HG03432 (cell line): ENCODE measurements around the gene SRA1.
"Not testable (repeated sequence)": the region's sequence is repeated elsewhere in the genome, so short reads cannot be mapped to it uniquely, and the experiment has no call there.

ENCODE experiments used
- ATAC-seq: cut with Tn5 transposase; IDR thresholded peaks from one replicate; pipeline ENCODE4 v1.9.1; 2021; ENCODE audit warnings: mild to moderate bottlenecking, moderate library complexity; ENCODE audit not compliant: unreplicated experiment

Gene SRA1

DNA sequence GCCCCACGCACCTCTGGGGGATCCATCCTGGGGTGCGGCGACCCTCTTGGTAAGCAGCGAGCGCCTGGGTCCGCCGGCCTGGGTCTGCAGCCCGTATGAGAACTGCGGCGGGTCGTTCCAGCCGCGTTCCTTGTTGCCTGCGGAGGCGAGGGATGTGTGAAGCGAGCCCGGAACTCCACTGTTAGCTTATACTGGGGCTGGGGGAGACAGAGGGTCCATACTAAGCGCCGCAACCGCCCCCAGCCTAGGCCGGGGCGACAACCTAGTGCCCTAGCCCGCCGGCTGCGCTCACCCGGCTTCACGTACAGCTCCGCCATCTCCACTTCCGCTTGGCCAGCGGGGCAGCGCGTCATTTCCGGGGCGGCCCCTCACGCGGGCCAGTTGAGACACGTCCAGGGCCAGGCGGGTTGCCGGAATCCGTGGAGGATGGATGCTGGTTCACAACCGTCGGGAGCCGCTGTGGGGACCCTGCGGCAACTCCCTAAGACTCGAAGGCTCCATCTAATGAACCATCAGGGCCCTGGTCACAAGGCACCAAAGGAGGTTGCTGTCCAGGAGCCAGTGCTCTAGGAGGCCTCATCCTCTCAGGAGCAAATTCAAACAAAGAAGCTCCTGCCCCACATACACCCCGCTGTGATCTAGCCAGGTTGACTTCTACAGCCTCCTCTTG lies at the start of gene SRA1:
SRA1 (minus strand) TSS at position 338 of the 670 bp plus-strand sequence; CDS start at position 317, 21 bp downstream.
- ATAC-seq = peak; percentile 96

DNA sequence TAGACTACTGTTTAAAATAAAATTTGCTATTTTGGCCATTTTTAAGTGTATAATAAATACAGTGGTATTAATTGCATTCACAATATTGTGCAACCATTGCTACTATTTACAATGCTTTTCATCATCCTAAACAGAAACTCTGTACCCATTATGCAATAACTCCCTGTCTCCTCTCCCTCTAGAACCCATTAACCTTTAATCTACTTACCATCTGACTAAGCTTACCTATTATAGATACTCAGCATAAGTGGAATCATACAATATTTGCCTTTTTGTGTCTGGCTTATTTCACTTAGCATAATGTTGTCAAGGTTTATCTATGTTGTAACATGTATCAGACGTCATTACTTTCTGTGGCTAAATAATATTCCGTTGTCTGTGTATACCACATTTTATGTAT lies 49.8 kb upstream of the SRA1 start:
- ATAC-seq = no peak

DNA sequence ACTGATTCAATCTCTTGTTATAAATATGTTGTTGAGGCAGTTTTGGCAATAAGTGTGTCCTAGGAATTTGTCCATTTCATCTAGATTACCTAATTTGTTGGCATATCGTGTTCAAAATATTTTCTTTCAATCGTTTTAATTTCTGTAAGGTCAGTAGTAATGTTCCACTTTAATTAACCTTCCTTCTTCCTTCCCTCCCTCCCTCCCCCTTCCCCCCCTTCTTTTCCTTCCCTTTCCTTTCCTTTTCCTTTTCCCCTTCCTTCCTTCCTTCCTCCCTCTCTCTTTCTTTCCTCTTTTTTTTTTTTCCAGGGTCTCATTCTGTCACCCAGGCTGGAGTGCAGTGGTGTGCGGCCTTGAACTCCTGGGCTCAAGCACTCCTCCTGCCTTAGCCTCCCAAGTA lies 48.6 kb upstream of the SRA1 start:
- no peak for ATAC-seq

DNA sequence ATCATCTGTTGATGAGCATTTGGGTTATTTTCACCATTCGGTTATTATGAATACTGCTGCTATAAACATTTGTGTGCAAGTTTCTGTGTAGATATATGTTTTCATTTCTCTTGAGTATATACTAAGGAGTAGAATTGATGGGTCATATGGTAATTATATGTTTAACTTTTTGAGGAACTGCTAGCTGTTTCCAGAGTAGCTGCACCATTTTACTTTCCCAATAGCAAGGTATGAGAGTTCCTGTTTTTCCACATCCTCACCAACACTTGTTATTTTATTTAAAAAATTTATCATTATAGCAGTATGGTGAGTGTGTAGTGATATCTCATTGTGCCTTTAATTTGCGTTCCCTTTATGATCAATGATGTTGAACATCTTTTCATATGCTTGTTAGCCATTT lies 46.5 kb upstream of the SRA1 start:
- ATAC-seq = no peak

DNA sequence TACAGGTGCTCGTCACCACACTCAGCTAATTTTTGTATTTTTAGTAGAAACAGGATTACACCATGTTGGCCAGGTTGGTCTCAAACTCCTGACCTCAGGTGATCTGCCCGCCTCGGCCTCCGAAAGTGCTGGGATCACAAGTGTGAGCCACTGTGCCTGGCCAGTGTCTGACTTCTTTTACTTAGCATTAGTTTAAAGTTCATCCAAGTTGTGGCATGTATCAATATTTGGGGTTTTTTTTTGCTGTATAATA lies 46.1 kb upstream of the SRA1 start:
- ATAC-seq = not testable (repeated sequence)

DNA sequence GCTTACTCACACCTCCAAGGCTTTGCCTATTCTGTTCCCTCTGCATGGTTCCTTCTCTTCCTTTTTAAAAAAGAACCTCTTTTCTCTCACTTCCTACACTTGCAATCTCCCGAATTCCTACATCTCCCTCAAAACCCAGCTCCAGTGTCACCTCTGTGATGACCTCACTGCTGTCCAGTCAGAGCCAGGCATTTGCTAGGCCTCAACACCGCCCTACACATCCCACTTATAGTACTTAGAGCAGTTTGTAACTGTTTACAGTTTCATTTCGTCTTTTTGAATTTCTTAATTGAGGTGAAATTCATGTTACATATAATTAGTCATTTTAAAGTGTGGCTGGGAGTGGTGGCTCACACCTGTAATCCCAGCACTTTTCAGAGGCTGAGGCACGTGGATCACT lies 44.9 kb upstream of the SRA1 start:
- ATAC-seq = no peak

DNA sequence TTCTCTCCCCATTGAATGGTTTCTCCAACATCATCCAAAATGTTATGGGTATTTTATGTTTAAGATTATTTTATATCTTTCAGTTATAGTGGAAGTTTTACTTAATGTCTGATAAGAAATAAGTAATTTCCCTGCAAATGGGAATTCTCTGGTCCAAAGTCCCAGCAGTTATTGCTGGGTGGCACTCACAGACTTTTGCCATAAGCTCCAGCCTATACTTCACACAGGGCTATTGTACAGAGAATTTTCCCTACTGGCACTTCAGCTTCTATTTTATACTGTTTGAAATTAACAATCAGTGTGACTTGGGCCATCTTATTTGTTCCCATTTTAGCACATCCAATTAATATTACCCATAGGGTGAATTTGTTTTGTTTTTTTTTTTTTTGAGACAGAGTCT lies 42.8 kb upstream of the SRA1 start:
- ATAC-seq = no peak

DNA sequence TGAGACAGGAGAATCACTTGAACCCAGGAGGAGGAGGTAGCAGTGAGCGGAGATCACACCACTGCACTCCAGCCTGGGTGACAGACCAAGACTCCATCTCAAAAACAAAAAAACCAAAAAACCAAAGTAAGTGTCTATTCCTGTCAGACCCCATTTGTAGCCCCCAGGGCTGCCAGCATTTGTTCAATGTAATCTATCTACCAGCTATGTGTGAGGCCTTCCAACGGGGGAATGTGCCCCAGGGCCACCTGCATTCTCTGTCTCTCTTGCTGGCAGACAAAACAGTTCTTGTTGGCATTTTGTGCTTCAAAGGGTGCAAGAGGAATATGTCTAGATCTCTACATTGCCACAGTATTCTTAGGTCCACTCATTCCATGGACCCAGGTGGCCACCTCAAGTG lies 41.6 kb upstream of the SRA1 start:
- no peak for ATAC-seq

DNA sequence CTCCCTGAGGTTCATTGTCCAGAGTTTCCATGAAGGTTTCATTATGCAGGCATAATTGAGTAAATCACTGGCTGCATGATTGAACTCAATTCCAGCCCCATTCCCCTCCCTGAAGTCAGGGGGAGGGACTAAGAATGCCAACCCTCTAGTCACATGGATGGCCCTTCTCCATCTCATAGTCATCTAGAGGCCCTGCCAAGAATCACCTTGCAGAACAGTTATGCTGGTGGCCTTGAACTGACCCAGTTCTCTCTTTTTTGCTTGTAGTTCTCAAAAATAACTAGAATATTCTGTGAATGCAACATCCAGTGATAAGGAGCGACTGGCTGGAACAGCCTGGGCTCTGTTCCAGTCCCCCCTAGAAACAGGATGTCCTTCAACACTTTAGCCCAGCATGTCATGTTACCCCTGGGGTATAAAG lies 39.1 kb upstream of the SRA1 start:
- ATAC-seq = no peak

DNA sequence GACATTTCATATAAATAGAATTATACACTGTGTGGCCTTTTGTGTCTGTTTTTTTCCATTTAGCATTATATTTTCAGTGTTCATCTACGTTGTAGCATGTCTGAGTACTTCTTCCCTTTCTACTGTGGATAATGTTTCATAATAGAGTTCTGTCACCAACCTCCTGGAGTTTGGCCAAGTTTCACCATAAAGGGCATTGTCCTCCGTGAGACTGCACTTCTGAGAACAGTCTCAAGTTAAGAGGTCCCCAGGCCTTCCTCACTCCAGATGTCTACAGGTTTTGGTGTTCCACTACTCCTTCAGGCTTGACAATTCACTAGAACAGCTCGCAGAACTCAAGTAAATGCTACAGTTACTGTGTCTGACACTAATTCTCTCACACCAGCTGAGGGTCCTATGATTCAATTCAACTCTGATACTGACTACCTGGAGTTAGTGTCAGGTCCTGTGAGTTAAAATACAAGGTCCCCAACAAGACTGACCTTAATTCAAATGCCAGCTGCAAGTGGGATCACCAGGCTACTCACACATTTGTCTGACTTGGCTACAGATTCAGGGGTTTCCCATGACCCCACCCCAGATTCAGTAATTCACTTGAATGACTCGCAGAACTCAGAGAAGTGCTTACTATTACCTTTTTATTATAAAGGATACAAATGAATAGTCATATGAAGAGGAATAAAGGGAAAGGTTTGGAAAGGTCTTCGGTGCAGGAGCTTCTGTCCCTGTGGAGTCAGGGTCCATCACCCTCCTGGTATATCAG lies 38.4 kb upstream of the SRA1 start:
- no peak for ATAC-seq

DNA sequence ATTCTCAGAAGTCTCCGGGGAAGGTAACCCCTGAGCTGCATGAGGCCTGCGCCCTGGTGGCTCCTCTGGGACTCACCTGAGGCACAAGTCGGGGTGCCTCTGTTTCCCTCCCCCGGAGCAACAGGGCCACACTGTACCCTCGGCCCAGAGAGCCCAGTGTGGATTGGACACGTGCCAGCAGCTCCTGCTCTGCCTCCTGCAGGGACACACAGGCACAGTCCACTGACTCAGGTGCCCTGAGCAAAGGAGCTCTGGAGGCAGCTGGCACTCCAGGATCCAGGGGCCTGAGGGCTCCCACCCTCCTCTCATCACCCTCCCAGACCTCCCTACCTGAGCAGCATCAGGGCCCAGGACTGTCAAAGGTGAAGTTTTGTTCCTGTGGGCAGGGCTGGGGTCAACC lies 36.9 kb upstream of the SRA1 start:
- no peak for ATAC-seq

DNA sequence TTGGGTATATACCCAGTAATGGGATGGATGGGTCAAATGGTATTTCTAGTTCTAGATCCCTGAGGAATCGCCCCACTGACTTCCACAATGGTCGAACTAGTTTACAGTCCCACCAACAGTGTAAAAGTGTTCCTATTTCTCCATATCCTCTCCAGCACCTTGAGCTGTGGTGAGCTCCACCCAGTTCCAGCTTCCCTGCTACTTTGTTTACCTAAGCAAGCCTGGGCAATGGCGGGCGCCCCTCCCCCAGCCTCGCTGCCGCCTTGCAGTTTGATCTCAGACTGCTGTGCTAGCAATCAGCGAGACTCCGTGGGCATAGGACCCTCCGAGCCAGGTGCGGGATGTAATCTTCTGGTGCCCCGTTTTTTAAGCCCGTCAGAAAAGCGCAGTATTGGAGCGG lies 35.8 kb upstream of the SRA1 start:
- not testable (repeated sequence) for ATAC-seq

DNA sequence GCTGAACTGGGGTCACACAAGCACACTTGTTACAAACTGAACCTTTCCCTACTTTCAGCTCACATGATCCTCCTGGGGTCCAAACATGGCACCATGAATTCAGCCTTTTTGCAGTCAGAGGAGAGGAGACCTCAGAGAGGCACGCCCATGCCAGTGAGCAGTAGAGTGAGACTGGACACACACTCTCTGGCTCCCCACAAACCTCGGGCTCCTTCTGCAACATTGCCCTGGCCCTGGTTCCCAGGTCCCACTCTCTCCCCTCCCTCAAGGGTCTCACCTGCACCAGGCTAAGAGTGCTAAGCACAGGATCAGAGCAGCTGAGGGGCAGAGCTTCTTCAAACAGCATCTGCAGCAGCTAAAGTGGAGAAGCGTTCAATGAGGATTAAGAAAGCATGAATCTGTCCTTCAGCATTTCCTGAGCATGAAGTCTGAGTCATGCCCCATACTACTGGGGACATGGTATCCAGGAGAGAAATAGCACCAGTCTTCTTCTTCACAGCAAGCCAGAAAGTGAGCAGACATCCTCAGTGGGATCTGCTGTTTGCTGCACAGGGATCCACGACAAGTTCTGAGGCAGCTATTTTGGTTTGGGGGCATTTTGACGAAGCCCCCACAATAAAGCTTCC lies 34.6 kb upstream of the SRA1 start:
- ATAC-seq = no peak

DNA sequence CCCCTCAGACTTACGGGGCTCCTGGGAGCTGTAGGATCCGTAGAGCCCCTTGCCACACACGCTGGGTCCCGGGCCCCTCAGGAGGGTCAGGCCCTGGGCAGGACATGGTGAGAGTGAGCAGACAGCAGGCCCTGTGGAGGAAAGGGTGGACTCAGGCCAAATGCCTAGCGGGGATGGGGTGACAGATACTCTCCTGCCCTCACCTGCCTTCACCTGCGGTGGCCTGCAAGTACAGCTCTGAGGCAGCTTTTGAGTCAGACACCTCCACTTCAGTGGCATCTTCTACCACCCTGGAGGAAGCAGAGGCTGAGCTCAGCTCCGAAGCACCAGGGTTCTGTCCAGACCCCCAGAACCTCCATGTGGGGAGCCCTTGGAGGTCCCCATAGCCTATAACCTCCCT lies 33.6 kb upstream of the SRA1 start:
- no peak for ATAC-seq

DNA sequence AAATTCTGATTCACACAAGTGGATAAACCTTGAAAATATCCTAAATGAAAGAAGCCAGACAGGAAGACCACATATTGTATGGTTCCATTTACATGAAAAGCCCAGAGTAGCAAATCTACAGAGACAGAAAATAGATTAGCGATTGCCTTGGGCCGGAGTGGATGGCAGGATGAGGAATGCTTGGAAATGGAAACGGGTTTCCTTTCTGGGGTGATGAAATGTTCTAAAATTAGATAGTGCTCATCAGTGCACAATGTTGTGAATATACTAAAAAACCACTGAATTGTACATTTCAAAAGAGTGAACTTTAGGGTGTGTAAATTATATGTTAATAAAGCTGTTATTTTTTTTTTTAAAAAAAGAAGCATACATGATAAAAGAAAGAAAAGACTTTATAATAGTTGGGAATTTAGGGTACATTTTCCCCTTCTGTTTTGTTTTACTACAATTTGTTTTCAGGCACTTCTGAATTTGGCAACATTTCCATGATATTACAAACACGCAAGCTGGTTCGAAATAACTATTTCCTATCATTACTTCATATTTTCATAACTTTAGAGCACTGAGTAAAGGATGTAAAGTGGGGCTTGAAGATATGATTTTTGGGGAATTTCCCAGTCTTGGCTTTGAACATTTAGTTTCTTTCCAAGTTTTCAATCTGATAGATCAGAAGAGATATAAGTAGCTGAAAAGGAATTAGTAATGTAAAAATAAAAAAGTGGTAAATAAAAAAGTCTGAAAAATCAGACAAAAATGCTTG lies 31.2 kb upstream of the SRA1 start:
- no peak for ATAC-seq

DNA sequence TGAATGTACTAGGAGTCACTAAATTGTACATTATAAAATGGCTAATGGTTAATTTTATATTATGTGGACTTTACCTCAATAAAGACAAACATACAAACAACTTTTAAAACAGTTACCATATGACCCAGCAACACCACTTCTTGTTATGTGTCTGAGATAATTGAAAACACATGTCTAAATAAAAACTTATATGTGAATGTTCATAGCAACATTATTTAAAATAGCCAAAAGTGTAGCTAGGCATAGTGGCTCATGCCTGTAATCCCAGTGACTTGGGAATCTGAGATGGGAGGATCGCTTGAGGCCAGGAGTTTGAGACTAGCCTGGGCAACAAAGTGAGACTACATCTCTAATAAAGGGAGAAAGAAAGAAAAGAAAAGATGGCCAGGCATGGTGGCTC lies 30.2 kb upstream of the SRA1 start:
- ATAC-seq = no peak

DNA sequence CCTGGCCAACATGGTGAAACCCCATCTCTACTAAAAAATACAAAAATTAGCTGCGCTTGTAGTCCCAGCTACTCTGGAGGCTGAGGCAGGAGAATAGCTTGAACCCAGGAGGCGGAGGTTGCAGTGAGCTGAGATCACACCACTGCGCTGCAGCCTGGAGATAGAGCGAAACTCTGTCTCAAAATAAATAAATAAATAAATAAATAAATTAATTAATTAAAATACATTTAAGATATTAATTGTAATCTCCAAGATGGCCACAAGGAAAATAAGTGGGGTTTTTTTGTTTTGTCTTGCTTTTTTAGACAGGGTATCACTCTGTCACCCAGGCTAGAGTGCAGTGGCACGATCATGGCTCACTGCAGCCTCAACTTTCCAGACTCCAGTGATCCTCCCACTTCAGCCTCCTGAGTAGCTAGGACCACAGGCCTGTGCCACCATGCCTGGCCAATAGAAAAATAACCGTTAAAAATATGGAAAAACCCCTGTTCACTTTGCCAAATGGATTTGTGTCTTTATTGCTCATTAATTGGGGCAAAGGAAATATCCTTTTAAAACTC lies 22.0 kb upstream of the SRA1 start:
- ATAC-seq = not testable (repeated sequence)

DNA sequence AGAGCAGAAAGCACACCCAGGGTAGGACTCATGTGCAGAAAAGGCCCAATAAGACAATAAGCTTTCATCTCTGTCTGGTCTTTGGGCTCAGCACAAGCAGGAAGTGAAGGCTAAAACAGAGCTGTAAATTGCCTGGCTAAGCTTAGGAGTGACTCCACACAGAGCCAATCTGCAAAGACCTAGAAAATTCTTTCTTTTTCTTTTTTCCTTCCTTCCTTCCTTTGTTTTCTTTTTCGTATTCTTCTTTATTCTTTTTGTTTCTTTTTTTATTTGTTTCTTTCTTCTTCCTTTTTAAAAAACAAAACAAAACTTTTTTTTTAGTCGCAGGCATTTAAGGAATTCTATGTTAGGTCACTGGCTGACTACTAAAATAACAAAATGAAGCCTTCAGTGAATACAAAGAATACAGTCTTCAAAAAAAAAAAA lies 19.5 kb upstream of the SRA1 start:
- ATAC-seq = no peak

DNA sequence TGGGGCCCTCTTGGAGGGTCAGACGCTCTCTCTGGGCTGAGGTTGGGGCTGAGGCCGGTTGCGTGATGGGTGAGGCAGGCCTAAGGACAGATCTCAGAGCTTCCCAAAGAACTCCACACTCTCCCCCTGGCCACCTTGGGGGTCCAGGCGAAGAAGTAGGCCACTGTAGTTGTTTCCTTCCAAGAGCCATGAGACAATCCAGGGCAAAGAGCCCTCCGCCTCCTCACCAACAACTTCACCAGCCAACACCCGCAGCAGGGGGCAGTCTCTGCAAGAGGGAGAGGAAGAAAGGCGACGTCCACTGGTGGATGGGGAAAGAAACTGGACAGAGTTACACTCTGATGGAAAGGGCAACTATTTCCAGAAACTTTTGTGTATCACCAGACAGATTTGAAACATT lies 18.0 kb upstream of the SRA1 start:
- no peak for ATAC-seq

DNA sequence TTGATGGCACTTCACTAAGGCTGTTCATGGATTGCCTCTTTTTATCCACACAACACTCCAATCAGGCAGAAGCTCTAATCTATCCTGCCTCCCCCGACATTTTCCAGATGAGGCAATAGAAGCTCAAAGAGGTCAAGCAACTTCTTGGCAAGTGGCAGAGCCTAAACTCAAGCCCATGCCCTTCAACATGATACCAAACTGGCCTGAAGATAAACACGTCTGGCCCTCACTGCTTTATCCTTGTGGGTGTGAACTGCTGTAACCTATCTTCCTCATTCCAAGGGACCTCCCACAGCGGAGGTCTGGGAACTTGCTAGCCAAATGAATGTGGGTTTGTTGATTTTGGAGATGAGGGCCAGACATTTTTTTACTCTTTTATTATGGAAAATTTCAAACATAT lies 16.9 kb upstream of the SRA1 start:
- no peak for ATAC-seq

DNA sequence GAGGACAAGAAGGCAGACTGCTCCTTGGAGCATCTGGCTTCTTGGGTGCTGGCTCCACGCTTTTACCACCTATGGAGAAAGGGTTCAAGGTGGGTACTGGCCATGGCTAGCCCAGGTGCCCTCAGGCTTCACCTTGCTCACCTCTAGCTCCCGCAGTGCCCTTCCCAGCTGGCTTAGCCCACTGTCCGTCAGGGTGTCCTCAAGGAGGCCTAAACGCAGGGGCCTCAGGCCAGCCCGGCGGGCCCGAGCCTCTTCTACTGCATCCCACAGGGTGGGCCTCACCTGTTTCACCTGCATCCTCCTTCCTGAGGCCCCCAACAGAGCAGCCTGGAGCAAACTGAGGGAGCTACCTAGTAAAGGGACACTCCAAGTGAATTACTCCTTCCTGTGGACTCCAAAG lies 16.4 kb upstream of the SRA1 start:
- ATAC-seq = no peak
